Natural killer cell (primary cell): ENCODE data around the gene NEK9. TPM values are rescaled to one million over a fixed set of nuclear protein-coding genes. Genes with fewer than 3 reads are reported as not detected.
A peak's percentile ranks its signal among the peaks of the same experiment; 100 is the strongest.

ENCODE experiments used
- ATAC-seq, 3 donors: fragments of 150-1000 bp in 2 of 3; fragments of 200-7000 bp in 1 of 3; cut with Tn5 transposase; 1 replicate in 1 of 3; 2 replicates in 2 of 3; pipeline ENCODE4 v1.10.0; 2021; ENCODE audit warnings: mild to moderate bottlenecking in 2 of 3, moderate library complexity in 2 of 3
- DNase-seq, 2 donors: peaks; one replicate each; pipeline versions ENCODE4 v3.0.0 to v3.0.0-alpha.2; 2013 to 2021; ENCODE audit warnings: mixed read lengths in 1 of 2
- H3K27ac ChIP-seq: one replicate; pipeline ENCODE4 v1.5.1; 2013; ENCODE audit warnings: mild to moderate bottlenecking, low read length
- H3K27me3 ChIP-seq: one replicate; pipeline ENCODE4 v1.6.1; 2013; ENCODE audit warnings: low read length; ENCODE audit not compliant: control insufficient read depth, insufficient read depth
- H3K36me3 ChIP-seq: one replicate; pipeline ENCODE4 v1.6.1; 2013; ENCODE audit warnings: low read length; ENCODE audit not compliant: control insufficient read depth, insufficient read depth
- H3K4me1 ChIP-seq: one replicate; pipeline ENCODE4 v1.6.1; 2013; ENCODE audit warnings: low read length; ENCODE audit not compliant: control insufficient read depth, insufficient read depth
- H3K4me3 ChIP-seq: one replicate; pipeline ENCODE4 v1.5.1; 2013; ENCODE audit warnings: low read length
- H3K9me3 ChIP-seq: one replicate; pipeline ENCODE4 v1.6.1; 2013; ENCODE audit warnings: low read length; ENCODE audit not compliant: control insufficient read depth, insufficient read depth
- H3K27ac Mint-ChIP-seq, 2 donors: one replicate each; pipeline ENCODE4 v1.8.0; 2022; ENCODE audit warnings: mild to moderate bottlenecking in 2 of 2, mixed read lengths in 2 of 2, moderate library complexity in 1 of 2
- H3K27me3 Mint-ChIP-seq, 2 donors: one replicate each; pipeline ENCODE4 v1.8.0; 2022; ENCODE audit warnings: low read depth in 2 of 2, mixed read lengths in 2 of 2
- H3K36me3 Mint-ChIP-seq: one replicate; pipeline ENCODE4 v1.8.0; 2022; ENCODE audit warnings: mixed read lengths
- H3K4me1 Mint-ChIP-seq, 2 donors: one replicate each; pipeline ENCODE4 v1.8.0; 2022; ENCODE audit warnings: mixed read lengths in 2 of 2
- H3K4me3 Mint-ChIP-seq: one replicate; pipeline ENCODE4 v1.8.0; 2022; ENCODE audit warnings: mild to moderate bottlenecking, moderate library complexity, mixed read lengths
- H3K9me3 Mint-ChIP-seq, 2 donors: one replicate each; pipeline ENCODE4 v1.8.0; 2022; ENCODE audit warnings: mixed read lengths in 2 of 2
- CTCF ChIP-seq: fragments of 200-600 bp; IDR thresholded peaks from one replicate; pipeline ENCODE4 v1.8.0; 2022; ENCODE audit warnings: antibody characterized with exemption
- WGBS: methylation state at CpG from one replicate; pipeline ENCODE4 v1.1.7; 2013; ENCODE audit warnings: missing lambda C conversion rate; ENCODE audit not compliant: insufficient coverage; 5-methylcytosine and 5-hydroxymethylcytosine counted together
- intact Hi-C: fragments of 100-400 bp; cut with micrococcal nuclease; formaldehyde crosslinking; loops from one replicate; pipeline ENCODE4 v1.14.2; 2022
- total RNA-seq, 4 donors: library from RNA; stranded (reverse); fragments of 120-200 nt in 1 of 4; gene quantifications; one replicate each; pipeline versions ENCODE4 v1.2.3 to v1.2.4, GENCODE V29; 2013 to 2022

The NEK9 gene
- total RNA-seq, 3 donors from 2014 or later (not counting 1 experiment from before 2014, with no cell fraction given), result 64.4 to 78.7 (median 74.4) TPM

- no peak for TF ChIP-seq CTCF
- ATAC-seq (no peak), DNase-seq (no peak)
- H3K27ac Mint-ChIP-seq, result peak overlapping the region; percentile 99 to 100
- peak overlapping the region; percentile 70 for H3K4me3 Mint-ChIP-seq
- Histone ChIP-seq H3K4me1 (peaks cover 26% of the 10 kb centered on the region), H3K27ac (peak overlapping the region; percentile 4), H3K4me3 (no peak overlapping the region), H3K27me3 (no peaks in the 10 kb centered on the region), H3K36me3 (no peaks in the 10 kb centered on the region), H3K9me3 (no peaks in the 10 kb centered on the region)
- H3K36me3 Mint-ChIP-seq, result no peaks in the 10 kb centered on the region
- no peaks in the 10 kb centered on the region for H3K9me3 Mint-ChIP-seq
- WGBS, result 66% methylated on average over 2 of the region's 2 CpGs
- intact Hi-C loops, result no loop called here
- H3K27me3 Mint-ChIP-seq, result no peaks in the 10 kb centered on the region
- peaks cover 62 to 65% of the 10 kb centered on the region in 2 donors for H3K4me1 Mint-ChIP-seq
Measured at GRCh38 chr14:75174066-75174465, 47.2 kb upstream of the NEK9 start.

- H3K27me3 Mint-ChIP-seq, result no peaks in the 10 kb centered on the region
- Histone ChIP-seq H3K4me3 (no peak overlapping the region), H3K36me3 (no peaks in the 10 kb centered on the region), H3K4me1 (peaks cover 22% of the 10 kb centered on the region), H3K27me3 (no peaks in the 10 kb centered on the region), H3K27ac (no peak overlapping the region), H3K9me3 (no peaks in the 10 kb centered on the region)
- 89% methylated on average over 2 of the region's 4 CpGs for WGBS
- H3K9me3 Mint-ChIP-seq, result no peaks in the 10 kb centered on the region
- intact Hi-C loops, result no loop called here
- no peaks in the 10 kb centered on the region for H3K36me3 Mint-ChIP-seq
- no peak for DNase-seq
- TF ChIP-seq CTCF, result no peak
- H3K4me3 Mint-ChIP-seq, result no peak overlapping the region
- peaks cover 72 to 81% of the 10 kb centered on the region in 2 donors for H3K4me1 Mint-ChIP-seq
- no peak for ATAC-seq
- H3K27ac Mint-ChIP-seq, result peak overlapping the region; percentile 9 to 27
Measured at GRCh38 chr14:75170772-75171171, 43.9 kb upstream of the NEK9 start.

- 95% methylated on average over 2 of the region's 3 CpGs for WGBS
- Histone ChIP-seq H3K27me3 (no peaks in the 10 kb centered on the region), H3K27ac (no peak overlapping the region), H3K4me3 (no peak overlapping the region), H3K9me3 (no peaks in the 10 kb centered on the region), H3K36me3 (no peaks in the 10 kb centered on the region), H3K4me1 (peaks cover 15% of the 10 kb centered on the region)
- DNase-seq (no peak), ATAC-seq (no peak)
- Mint-ChIP-seq H3K9me3 (no peaks in the 10 kb centered on the region), H3K27ac (peak overlapping the region in 1 of 2 donors; percentile 13), H3K4me1 (peaks cover 62 to 63% of the 10 kb centered on the region in 2 donors), H3K36me3 (no peaks in the 10 kb centered on the region), H3K27me3 (no peaks in the 10 kb centered on the region), H3K4me3 (no peak overlapping the region)
- intact Hi-C loops, result no loop called here
- TF ChIP-seq CTCF, result no peak
Measured at GRCh38 chr14:75168586-75169335, 41.9 kb upstream of the NEK9 start.

GRCh38 chr14:75167325-75167724 lies 40.5 kb upstream of the NEK9 start:
- Histone ChIP-seq H3K27ac (no peak overlapping the region), H3K27me3 (no peaks in the 10 kb centered on the region), H3K4me1 (peaks cover 14% of the 10 kb centered on the region), H3K4me3 (no peak overlapping the region), H3K9me3 (no peaks in the 10 kb centered on the region), H3K36me3 (no peaks in the 10 kb centered on the region)
- Mint-ChIP-seq H3K27me3 (no peaks in the 10 kb centered on the region), H3K36me3 (no peaks in the 10 kb centered on the region), H3K4me3 (no peak overlapping the region), H3K4me1 (peaks cover 61 to 63% of the 10 kb centered on the region in 2 donors), H3K27ac (peak overlapping the region in 1 of 2 donors; percentile 64), H3K9me3 (no peaks in the 10 kb centered on the region)
- no peak for ATAC-seq
- 100% methylated on average over 2 of the region's 2 CpGs for WGBS
- intact Hi-C loops, result no loop called here
- no peak for TF ChIP-seq CTCF
- no peak for DNase-seq
